Activated CD4-positive, alpha-beta memory T cell treated with anti-CD3 and anti-CD28 coated beads, Interleukin-2, amount 10 ng/mL, durations not matched to agents 7 days and 5 days (primary cell): ENCODE measurements around the gene LRRC56. TPM values are rescaled to one million over a fixed set of nuclear protein-coding genes. Genes with fewer than 3 reads are reported as not detected.

Source experiments
- CTCF ChIA-PET: fragments of 350-600 bp; sonication (Branson Sonifier 250); formaldehyde crosslinking; loops from one replicate; lab custom pipeline; 2021; ENCODE audit warnings: antibody characterized with exemption, inconsistent platforms; lab: Charles Lee
- POLR2A ChIA-PET: fragments of 350-600 bp; sonication (Branson Sonifier 250); formaldehyde crosslinking; loops from one replicate; lab custom pipeline; 2021; ENCODE audit warnings: antibody characterized with exemption; lab: Charles Lee
- DNase-seq: peaks from one replicate; pipeline ENCODE4 v3.0.0-alpha.2; 2020
- H3K27ac Mint-ChIP-seq: one replicate; pipeline ENCODE4 v1.8.0; 2021; ENCODE audit warnings: mild to moderate bottlenecking, mixed read lengths
- H3K27me3 Mint-ChIP-seq: one replicate; pipeline ENCODE4 v1.8.0; 2021; ENCODE audit warnings: mixed read lengths
- H3K36me3 Mint-ChIP-seq: one replicate; pipeline ENCODE4 v1.8.0; 2021; ENCODE audit warnings: low read depth, mixed read lengths
- H3K4me1 Mint-ChIP-seq: one replicate; pipeline ENCODE4 v1.8.0; 2021; ENCODE audit warnings: mixed read lengths
- H3K4me3 Mint-ChIP-seq: one replicate; pipeline ENCODE4 v1.8.0; 2021; ENCODE audit warnings: mild to moderate bottlenecking, mixed read lengths
- H3K9me3 Mint-ChIP-seq: one replicate; pipeline ENCODE4 v1.8.0; 2021; ENCODE audit warnings: mixed read lengths
- total RNA-seq, 2 experiments: library from RNA; stranded (reverse); gene quantifications; one replicate each; pipeline ENCODE4 v1.2.3, GENCODE V29; 2021

LRRC56 gene
- total RNA-seq, 2 experiments from 2014 or later, result 2.2 to 2.5 TPM

DNA sequence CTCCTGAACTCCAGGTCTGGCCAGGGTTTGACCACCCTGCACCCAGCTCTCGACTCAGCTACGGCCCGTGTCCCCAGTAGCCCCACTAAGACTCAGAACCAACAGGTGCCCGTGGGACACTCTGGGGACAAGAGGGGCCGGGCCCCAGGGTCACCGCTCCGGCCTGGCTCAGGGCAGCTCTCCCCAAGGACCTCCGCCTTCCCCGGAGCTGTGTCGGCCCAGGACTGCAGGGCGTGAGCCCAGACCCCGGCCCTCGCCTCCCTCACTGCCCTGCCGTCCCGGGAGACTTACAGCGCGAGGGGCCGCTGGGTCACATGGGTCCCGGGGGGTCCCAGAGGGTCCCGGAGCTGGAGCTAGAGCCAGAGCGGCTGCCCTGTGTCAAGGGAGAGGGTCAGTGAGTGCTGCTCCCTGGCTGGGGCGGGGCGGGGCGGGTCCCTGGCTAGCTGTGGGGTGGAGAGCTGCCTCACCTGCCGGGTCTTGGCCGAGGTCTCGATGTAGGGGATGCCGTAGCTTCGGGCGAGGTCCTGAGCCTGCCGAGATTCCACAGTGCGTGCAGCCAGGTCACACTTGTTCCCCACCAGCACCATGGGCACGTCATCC is 4.2 kb upstream of the LRRC56 start:
- CTCF ChIA-PET, result interaction anchor here (1.6 kb wide), 1 partner anchor 14 kb away, joined by 4 read pairs; no protein-coding TSS in a partner anchor
- Mint-ChIP-seq H3K27ac (no peak overlapping the region), H3K36me3 (peaks cover 13% of the 10 kb centered on the region), H3K4me3 (no peak overlapping the region), H3K27me3 (no peaks in the 10 kb centered on the region), H3K4me1 (peaks cover 21% of the 10 kb centered on the region), H3K9me3 (no peaks in the 10 kb centered on the region)
- POLR2A ChIA-PET, result interaction anchor here (0.6 to 1.3 kb wide), 3 partner anchors 15 to 128 kb away, joined by 3 to 4 read pairs (median 4); partner anchors contain the start of gene RNH1
- DNase-seq, result no peak

GRCh38 chr11:533586-534395 is 3.5 kb upstream of the LRRC56 start:
- Mint-ChIP-seq H3K4me3 (no peak overlapping the region), H3K27ac (peak overlapping the region; percentile 47), H3K27me3 (no peaks in the 10 kb centered on the region), H3K4me1 (peaks cover 27% of the 10 kb centered on the region), H3K36me3 (peaks cover 13% of the 10 kb centered on the region), H3K9me3 (no peaks in the 10 kb centered on the region)
- CTCF ChIA-PET, result interaction anchor here (1.0 to 2.7 kb wide), 2 partner anchors 12 to 15 kb away, joined by 3 to 11 read pairs; no protein-coding TSS in a partner anchor
- POLR2A ChIA-PET, result interaction anchor here (1.2 to 1.4 kb wide), 4 partner anchors 15 to 162 kb away, joined by 3 to 6 read pairs (median 4); partner anchors contain the start of gene TMEM80
- DNase-seq, result no peak

- H3K27me3 Mint-ChIP-seq, result no peaks in the 10 kb centered on the region
- peak overlapping the region; percentile 72 for H3K4me3 Mint-ChIP-seq
- peak; percentile 53 for DNase-seq
- ChIA-PET CTCF (interaction anchor here (1.0 to 2.7 kb wide), 2 partner anchors 13 to 16 kb away, joined by 3 to 11 read pairs; no protein-coding TSS in a partner anchor), POLR2A (interaction anchor here (0.9 to 2.0 kb wide), 6 partner anchors 85 to 256 kb away, joined by 3 to 6 read pairs (median 4); partner anchors contain the start of genes NLRP6, TALDO1 and TMEM80)
- H3K9me3 Mint-ChIP-seq, result no peaks in the 10 kb centered on the region
- H3K4me1 Mint-ChIP-seq, result peaks cover 28% of the 10 kb centered on the region
- peak overlapping the region; percentile 71 for H3K27ac Mint-ChIP-seq
- peaks cover 13% of the 10 kb centered on the region for H3K36me3 Mint-ChIP-seq
Measured at GRCh38 chr11:534396-535209, 2.7 kb upstream of the LRRC56 start.

DNA sequence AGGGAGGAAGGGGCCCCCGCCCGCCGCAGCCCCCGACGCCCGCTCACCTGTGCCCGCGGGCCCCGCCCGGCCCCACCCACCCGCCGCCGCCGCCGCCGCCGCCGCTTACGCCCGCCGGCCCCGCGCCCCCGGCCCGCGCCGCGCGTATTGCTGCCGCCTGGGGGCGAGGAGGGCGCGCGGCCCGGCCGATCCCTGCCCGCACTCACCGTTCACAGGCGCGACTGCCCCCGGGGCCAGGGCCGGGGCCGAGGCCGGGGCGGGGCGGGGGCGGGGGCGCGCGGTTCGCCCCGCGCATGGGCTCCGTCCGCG is 2.2 kb upstream of the LRRC56 start:
- peaks cover 28% of the 10 kb centered on the region for H3K4me1 Mint-ChIP-seq
- POLR2A ChIA-PET, result interaction anchor here (0.9 to 2.3 kb wide), 16 partner anchors 12 to 328 kb away, joined by 3 to 9 read pairs (median 6); partner anchors contain the start of genes BET1L, DEAF1, LMNTD2 and NLRP6

DNA sequence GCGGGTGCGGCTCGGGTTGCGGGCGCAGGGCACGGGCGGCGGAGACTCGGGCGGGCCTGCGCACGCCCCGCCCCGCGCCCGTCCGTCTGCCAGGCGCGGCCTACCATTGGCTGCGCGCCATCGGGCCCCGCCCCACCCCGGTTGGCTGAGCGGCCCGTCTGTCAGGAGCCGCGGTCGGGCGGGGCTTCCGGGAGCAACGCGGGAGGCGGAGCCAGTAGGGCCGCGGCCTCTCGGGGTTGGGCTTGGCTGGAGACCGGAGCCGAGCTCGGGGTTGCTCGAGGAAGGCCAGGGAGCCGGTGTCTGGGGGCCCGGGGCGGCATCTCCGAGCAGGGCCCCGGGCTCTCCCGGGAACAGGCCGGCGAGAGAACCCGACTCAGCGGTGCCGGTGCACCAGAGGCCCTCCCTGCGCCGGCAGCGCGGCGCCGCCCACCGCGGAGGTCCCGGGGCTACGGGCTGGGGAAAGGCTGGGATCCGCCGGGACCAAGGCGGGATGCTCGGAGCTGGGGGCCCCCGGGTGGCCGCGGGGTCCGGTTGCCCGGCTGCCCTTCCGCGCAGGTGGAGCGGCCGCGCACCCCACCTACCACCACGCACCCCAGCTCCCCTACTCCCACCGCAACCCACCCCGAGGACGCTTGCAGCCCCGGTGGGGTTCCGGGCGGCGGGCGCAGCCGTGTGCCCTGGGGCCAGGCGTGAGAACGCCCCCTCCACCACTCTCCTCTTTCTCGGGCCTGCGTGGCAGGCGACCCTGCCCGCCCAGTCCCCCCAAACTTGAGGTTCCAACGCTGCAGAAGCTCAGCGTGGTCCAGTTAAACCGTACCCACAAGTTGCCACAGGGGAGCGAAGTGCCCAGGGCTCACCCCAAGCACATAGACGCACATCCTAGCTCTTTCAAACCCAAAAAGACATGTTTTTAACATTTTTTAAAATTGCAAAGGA is 1.5 kb upstream of the LRRC56 start, which contains the start of gene HRAS:
Gene HRAS (minus strand): TSS at position 58 of the 936 bp plus-strand sequence.
- peak within 1 kb of the TSS; percentile 84 for H3K4me3 Mint-ChIP-seq
- POLR2A ChIA-PET, result interaction anchor here (0.6 to 2.3 kb wide), 26 partner anchors 11 to 328 kb away, joined by 3 to 10 read pairs (median 4); partner anchors contain the start of genes BET1L, DEAF1, IRF7 and LMNTD2
- H3K36me3 Mint-ChIP-seq, result peaks cover 10% of the 10 kb centered on the region
- peaks cover 28% of the 10 kb centered on the region for H3K4me1 Mint-ChIP-seq
- no peaks in the 10 kb centered on the region for H3K9me3 Mint-ChIP-seq
- CTCF ChIA-PET, result interaction anchor here (0.7 to 2.7 kb wide), 6 partner anchors 15 to 213 kb away, joined by 3 to 11 read pairs (median 4); partner anchors contain the start of gene LMNTD2
- peak within 1 kb of the TSS; percentile 90 for H3K27ac Mint-ChIP-seq
- DNase-seq, result peak; percentile 96
- H3K27me3 Mint-ChIP-seq, result no peaks in the 10 kb centered on the region

More for the DNA sequence above, 2.2 kb upstream of the LRRC56 start:
- Mint-ChIP-seq H3K36me3 (peaks cover 12% of the 10 kb centered on the region), H3K9me3 (no peaks in the 10 kb centered on the region), H3K4me3 (no peak overlapping the region), H3K27me3 (no peaks in the 10 kb centered on the region), H3K27ac (no peak overlapping the region)
- CTCF ChIA-PET, result interaction anchor here (2.7 kb wide), 1 partner anchor 17 kb away, joined by 11 read pairs; no protein-coding TSS in a partner anchor
- DNase-seq, result no peak

DNA sequence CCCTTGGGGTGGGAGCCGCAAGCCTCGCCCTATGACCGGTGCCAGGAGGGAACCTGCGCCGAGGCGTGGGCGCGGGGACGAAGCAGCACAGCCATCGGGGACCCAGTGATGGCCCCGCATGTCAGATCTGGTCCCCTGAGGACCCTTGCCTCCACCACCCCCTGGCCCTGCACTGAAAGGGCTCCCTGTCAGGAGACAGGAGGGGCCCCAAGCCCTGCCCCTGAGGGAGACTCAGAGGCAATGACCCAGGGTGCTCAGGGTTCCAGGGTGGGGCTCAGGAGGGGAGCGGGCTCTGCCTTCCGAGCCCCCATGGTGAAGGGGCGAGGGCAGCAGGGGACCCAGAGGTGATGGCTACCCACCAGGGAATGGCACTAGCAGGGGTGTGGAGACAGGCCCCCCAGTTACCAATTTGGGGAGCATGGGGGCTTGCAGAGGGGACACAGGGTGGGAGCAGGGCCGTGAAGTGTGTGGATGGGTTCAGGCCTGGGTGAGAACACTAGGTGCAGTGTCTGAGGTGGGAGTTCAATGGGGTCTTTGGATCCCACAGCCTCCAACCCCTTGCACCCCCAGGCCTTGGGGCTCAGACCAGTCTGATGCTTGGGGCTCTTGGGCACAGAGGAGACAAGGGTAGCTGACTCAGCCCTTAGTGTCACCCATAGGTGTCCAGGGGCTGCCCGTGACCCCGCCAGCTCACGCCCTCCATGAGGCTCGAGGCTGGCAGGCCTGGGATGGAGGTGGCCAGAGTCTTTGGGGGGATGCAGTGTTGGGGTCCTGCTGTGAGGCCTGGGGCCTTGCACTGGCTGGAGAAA is 499 bp downstream of the LRRC56 start:
- CTCF ChIA-PET, result no interaction called here
- no peaks in the 10 kb centered on the region for H3K27me3 Mint-ChIP-seq
- peaks cover 2% of the 10 kb centered on the region for H3K36me3 Mint-ChIP-seq
- H3K9me3 Mint-ChIP-seq, result no peaks in the 10 kb centered on the region
- POLR2A ChIA-PET, result interaction anchor here (0.7 to 2.1 kb wide), 3 partner anchors 24 to 32 kb away, joined by 3 to 10 read pairs (median 5); no protein-coding TSS in a partner anchor
- peaks cover 26% of the 10 kb centered on the region for H3K4me1 Mint-ChIP-seq
- H3K27ac Mint-ChIP-seq, result no peak overlapping the region
- H3K4me3 Mint-ChIP-seq, result peak overlapping the region; percentile 56
- DNase-seq, result no peak

DNA sequence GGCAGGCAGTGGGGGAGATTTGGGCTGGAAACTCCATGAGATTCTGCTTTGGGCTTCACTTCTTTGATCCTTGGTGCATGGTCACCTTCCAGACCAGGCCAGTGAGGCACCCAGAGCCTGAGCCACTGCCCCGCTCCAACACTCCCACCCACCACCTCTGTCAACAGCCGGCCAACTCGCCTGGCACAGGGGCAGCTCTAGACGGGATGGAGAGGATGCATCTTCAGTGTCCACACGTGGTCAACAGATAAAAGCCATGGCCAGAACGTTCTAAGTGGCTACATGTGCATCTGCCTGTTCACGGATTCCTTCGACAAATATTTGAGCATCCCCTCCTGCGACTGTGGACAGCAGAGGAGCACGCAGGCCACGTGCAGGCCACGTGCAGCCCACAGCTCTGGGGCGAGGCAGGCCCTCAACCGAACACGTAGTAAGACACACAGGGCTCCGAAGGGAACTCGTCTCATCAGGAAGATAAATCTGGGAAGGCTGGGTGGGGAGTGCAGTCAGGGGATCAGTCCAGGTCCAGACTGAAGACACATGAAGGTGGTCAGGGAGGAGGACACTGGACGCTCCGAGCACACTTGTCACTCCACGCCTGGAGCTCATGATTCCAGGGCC is 1.2 kb downstream of the LRRC56 start:
- DNase-seq, result no peak
- no peaks in the 10 kb centered on the region for H3K9me3 Mint-ChIP-seq
- H3K27me3 Mint-ChIP-seq, result no peaks in the 10 kb centered on the region
- ChIA-PET POLR2A (interaction anchor here (0.7 kb wide), 1 partner anchor 33 kb away, joined by 3 read pairs; no protein-coding TSS in a partner anchor), CTCF (no interaction called here)
- no peak overlapping the region for H3K4me3 Mint-ChIP-seq
- peaks cover 2% of the 10 kb centered on the region for H3K36me3 Mint-ChIP-seq
- peaks cover 26% of the 10 kb centered on the region for H3K4me1 Mint-ChIP-seq
- no peak overlapping the region for H3K27ac Mint-ChIP-seq

- Mint-ChIP-seq H3K27me3 (no peaks in the 10 kb centered on the region), H3K9me3 (no peaks in the 10 kb centered on the region), H3K4me1 (peaks cover 21% of the 10 kb centered on the region), H3K36me3 (no peaks in the 10 kb centered on the region), H3K27ac (no peak overlapping the region), H3K4me3 (no peak overlapping the region)
- ChIA-PET POLR2A (no interaction called here), CTCF (no interaction called here)
- DNase-seq, result no peak
Measured at GRCh38 chr11:539971-540481, 2.7 kb downstream of the LRRC56 start.

- Mint-ChIP-seq H3K4me3 (no peak overlapping the region), H3K27ac (no peak overlapping the region), H3K9me3 (no peaks in the 10 kb centered on the region), H3K4me1 (peaks cover 21% of the 10 kb centered on the region), H3K36me3 (no peaks in the 10 kb centered on the region), H3K27me3 (no peaks in the 10 kb centered on the region)
- no peak for DNase-seq
- ChIA-PET POLR2A (no interaction called here), CTCF (no interaction called here)
Measured at GRCh38 chr11:540583-541432, 3.5 kb downstream of the LRRC56 start.

GRCh38 chr11:541433-541885 is 4.1 kb downstream of the LRRC56 start:
- H3K27ac Mint-ChIP-seq, result no peak overlapping the region
- no peaks in the 10 kb centered on the region for H3K27me3 Mint-ChIP-seq
- DNase-seq, result no peak
- ChIA-PET POLR2A (no interaction called here), CTCF (no interaction called here)
- H3K36me3 Mint-ChIP-seq, result no peaks in the 10 kb centered on the region
- H3K9me3 Mint-ChIP-seq, result no peaks in the 10 kb centered on the region
- H3K4me1 Mint-ChIP-seq, result peaks cover 17% of the 10 kb centered on the region
- no peak overlapping the region for H3K4me3 Mint-ChIP-seq
